Measurements from ENCODE around the gene CYSTM1.

CYSTM1 gene

DNA sequence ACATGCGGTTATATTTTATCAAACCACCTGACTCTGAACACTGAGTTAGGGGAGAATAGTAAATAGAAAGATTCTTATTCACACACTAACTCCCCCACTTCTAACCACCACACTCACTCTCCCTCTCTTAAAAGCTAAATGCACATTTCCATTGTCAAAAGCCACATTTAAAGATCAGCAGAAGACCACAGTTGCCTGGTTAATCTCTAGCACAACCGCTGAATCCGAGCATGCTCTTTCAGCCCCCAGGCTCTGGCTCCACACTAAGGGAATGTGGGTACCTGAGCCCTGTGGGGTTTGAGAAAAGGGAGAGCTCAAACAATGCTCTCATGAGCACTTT lies 92.2 kb downstream of the CYSTM1 start:
- no peak for DNase-seq (ENCODE audit: low read depth)
- no peak overlapping the region for H3K4me3 ChIP-seq (ENCODE audit: control insufficient read depth, low read depth, low read length)

DNA sequence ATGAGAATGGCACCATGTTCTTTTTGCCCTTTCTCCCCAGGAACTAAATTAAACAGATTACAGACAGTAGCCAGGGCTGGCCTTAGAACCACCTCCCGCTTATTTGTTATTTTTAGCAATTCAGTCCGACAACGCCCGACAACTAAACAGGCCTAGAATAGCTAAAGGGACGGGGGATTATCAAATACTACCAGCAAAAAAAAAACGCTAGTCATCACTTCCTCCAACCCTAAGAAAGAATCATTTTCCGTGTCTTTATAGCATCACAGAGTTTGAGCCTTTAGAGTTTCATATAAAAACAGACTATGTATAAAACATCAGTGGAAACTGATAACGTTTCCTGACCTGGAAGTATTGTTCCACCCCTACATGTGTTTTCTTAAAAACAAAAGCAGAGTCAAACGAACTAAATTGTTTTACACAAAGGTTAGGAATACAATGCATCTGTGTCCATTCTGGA lies 92.6 kb downstream of the CYSTM1 start:
- H3K4me3 ChIP-seq (ENCODE audit: control insufficient read depth, low read depth, low read length), result no peak overlapping the region
- TF ChIP-seq, protein P1, sequence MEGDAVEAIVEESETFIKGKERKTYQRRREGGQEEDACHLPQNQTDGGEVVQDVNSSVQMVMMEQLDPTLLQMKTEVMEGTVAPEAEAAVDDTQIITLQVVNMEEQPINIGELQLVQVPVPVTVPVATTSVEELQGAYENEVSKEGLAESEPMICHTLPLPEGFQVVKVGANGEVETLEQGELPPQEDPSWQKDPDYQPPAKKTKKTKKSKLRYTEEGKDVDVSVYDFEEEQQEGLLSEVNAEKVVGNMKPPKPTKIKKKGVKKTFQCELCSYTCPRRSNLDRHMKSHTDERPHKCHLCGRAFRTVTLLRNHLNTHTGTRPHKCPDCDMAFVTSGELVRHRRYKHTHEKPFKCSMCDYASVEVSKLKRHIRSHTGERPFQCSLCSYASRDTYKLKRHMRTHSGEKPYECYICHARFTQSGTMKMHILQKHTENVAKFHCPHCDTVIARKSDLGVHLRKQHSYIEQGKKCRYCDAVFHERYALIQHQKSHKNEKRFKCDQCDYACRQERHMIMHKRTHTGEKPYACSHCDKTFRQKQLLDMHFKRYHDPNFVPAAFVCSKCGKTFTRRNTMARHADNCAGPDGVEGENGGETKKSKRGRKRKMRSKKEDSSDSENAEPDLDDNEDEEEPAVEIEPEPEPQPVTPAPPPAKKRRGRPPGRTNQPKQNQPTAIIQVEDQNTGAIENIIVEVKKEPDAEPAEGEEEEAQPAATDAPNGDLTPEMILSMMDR (IDR thresholded peaks at IDR 0.05; ENCODE audit: control insufficient read depth, insufficient read depth, low read depth, low read length, missing control alignments), result no peak
- DNase-seq (ENCODE audit: low read depth), result no peak

More for the DNA sequence above, 92.2 kb downstream of the CYSTM1 start:
- TF ChIP-seq, protein P1 (IDR thresholded peaks at IDR 0.05; ENCODE audit: control insufficient read depth, insufficient read depth, low read depth, low read length, missing control alignments), result no peak

DNA sequence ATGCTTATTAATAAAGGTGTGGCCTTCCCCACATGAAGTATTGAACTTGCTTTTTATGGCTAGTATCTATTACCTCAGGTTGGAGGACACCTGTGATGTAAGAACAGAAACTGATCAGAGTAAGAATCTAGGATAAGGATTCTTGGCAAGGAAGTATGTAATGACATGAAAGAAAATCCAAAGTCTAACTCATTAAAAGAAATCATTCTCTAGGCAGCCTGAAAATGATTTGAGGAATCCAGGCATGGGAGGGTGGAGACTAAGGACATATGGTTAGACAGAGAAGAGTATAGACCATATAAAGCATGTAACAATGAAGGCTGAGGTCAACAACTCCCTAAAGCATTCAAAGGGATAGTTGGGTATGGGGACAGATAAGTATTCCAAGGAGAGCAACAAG lies 95.0 kb downstream of the CYSTM1 start:
- H3K4me3 ChIP-seq (ENCODE audit: control insufficient read depth, low read depth, low read length), result no peak overlapping the region
- TF ChIP-seq, protein P1 (IDR thresholded peaks at IDR 0.05; ENCODE audit: control insufficient read depth, insufficient read depth, low read depth, low read length, missing control alignments), result no peak
- no peak for DNase-seq (ENCODE audit: low read depth)

DNA sequence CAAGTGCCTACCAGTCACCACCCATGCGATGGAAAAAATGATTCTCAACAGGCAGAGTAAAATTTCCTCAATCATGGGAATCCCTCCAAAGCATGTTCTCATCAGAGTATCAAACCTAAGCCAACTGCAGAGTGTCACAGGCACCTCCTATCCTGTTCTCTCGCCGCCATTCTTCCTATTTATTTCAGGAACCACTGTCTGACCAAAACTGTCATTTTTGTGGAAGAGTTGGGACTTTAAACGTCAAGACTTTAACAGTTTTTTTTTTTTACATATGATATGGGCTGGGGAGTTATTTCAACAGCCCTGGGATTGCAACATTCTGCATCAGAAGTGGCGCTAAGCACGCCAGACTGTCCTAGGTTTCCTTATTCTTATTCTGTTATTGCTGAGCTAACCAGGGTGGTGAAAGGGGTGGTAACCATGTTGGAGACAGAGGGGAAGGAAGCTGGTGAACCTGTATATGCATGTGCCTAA lies 98.5 kb downstream of the CYSTM1 start:
- no peak overlapping the region for H3K4me3 ChIP-seq (ENCODE audit: control insufficient read depth, low read depth, low read length)
- TF ChIP-seq, protein P1 (IDR thresholded peaks at IDR 0.05; ENCODE audit: control insufficient read depth, insufficient read depth, low read depth, low read length, missing control alignments), result no peak
- no peak for DNase-seq (ENCODE audit: low read depth)

DNA sequence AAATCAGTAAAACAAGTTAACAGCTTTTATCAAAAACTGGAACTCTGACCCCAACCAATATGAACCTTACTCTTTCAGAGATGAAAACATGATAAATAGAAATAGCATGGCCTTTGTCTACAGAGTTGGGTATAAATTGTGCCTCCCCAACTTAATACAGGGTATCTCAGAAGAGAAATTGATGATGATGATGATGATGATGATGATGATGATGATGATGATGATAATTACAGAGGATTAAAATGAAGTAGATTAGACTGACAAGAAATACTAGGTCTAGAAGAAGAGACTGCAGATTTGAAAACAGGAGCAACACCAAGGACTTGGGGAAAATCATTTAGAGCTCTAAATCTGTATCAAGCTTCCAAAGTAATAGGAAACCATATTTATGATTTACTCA lies 100.8 kb downstream of the CYSTM1 start:
- no peak overlapping the region for H3K4me3 ChIP-seq (ENCODE audit: control insufficient read depth, low read depth, low read length)
- DNase-seq (ENCODE audit: low read depth), result no peak
- TF ChIP-seq, protein P1 (IDR thresholded peaks at IDR 0.05; ENCODE audit: control insufficient read depth, insufficient read depth, low read depth, low read length, missing control alignments), result no peak

DNA sequence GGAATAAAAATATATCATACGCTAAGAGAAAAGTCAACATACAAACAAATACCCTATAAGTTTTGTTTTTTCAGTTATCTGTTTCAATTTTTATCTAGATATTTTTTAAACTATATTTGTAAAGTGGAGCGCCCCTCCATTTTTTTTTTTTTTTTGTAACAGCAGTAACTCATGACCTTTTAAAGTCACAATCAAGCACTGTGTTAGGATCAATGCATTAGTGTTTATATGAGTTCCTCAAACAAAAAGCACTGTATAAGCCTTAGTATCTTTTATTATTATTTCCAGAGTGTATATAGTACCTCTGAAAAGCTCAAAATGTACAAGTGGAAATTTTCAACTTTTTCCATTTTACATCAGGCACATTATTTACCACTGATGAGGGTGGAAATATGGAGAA lies 107.3 kb downstream of the CYSTM1 start:
- no peak overlapping the region for H3K4me3 ChIP-seq (ENCODE audit: control insufficient read depth, low read depth, low read length)
- no peak for DNase-seq (ENCODE audit: low read depth)
- TF ChIP-seq, protein P1 (IDR thresholded peaks at IDR 0.05; ENCODE audit: control insufficient read depth, insufficient read depth, low read depth, low read length, missing control alignments), result no peak

DNA sequence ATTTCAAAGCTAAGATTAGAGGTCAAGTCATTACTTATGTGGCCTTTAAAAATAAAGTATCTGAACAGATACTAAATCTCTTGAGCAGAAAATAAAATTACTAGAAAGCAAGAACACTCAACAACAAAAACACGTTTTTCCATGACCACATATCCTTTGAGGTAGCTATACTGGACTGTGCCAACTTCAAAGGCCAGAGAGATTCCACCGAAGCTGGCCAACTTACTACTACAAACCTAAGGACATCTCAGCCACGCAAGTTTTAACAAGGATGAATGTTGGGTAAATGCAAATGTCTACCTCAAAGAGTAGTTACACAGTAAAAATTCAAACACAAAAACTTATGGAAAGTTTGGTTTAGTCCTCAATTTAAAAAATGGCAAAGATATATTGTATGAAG lies 109.0 kb downstream of the CYSTM1 start:
- H3K4me3 ChIP-seq (ENCODE audit: control insufficient read depth, low read depth, low read length), result no peak overlapping the region
- no peak for DNase-seq (ENCODE audit: low read depth)
- TF ChIP-seq, protein P1 (IDR thresholded peaks at IDR 0.05; ENCODE audit: control insufficient read depth, insufficient read depth, low read depth, low read length, missing control alignments), result no peak
